Choroid plexus epithelial cell (primary cell): Measurements from ENCODE around the gene G0S2.

Experiments used
- DNase-seq: peaks from one replicate; pipeline ENCODE4 v3.0.0-alpha.2; 2010; ENCODE audit warnings: low read depth
- H3K4me3 ChIP-seq: 2 replicates; pipeline ENCODE4 v1.5.1; 2011; ENCODE audit warnings: low read depth, mild to moderate bottlenecking, control low read depth, low read length, moderate library complexity
- TF ChIP-seq, protein P1 (sequence below): conservative IDR thresholded peaks from 2 replicates; pipeline ENCODE4 v1.5.1; 2011; ENCODE audit warnings: low read depth, mild to moderate bottlenecking, control low read depth, inconsistent platforms, low read length, moderate library complexity

The G0S2 gene

DNA sequence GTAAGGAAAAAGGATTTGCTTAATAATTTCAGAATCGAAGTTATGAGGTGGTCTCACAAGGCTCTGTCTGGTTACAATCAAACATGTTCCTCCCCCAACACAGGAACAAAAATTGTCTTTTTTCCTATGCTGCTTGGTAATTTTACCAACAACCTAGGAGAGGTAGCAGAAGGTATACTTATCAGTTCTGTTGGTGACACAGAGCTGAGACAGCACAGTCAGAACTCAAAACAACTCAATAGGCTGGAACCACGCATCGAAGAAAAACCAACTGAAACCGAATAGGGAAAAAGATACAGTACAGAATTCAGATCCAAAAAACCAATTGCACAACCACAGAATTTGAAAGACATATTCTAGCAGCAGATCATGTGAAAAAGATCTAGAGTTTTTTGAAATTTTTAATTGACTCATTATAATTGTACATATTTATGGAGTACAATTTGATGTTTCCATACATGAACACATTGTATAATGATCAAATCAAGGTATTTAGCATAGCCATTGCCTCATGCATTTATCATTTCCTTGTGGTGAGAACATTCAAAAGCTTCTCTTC is 3.8 kb downstream of the G0S2 start:
- no peak overlapping the region for H3K4me3 ChIP-seq
- TF ChIP-seq, protein P1, sequence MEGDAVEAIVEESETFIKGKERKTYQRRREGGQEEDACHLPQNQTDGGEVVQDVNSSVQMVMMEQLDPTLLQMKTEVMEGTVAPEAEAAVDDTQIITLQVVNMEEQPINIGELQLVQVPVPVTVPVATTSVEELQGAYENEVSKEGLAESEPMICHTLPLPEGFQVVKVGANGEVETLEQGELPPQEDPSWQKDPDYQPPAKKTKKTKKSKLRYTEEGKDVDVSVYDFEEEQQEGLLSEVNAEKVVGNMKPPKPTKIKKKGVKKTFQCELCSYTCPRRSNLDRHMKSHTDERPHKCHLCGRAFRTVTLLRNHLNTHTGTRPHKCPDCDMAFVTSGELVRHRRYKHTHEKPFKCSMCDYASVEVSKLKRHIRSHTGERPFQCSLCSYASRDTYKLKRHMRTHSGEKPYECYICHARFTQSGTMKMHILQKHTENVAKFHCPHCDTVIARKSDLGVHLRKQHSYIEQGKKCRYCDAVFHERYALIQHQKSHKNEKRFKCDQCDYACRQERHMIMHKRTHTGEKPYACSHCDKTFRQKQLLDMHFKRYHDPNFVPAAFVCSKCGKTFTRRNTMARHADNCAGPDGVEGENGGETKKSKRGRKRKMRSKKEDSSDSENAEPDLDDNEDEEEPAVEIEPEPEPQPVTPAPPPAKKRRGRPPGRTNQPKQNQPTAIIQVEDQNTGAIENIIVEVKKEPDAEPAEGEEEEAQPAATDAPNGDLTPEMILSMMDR, result no peak
- DNase-seq, result no peak

DNA sequence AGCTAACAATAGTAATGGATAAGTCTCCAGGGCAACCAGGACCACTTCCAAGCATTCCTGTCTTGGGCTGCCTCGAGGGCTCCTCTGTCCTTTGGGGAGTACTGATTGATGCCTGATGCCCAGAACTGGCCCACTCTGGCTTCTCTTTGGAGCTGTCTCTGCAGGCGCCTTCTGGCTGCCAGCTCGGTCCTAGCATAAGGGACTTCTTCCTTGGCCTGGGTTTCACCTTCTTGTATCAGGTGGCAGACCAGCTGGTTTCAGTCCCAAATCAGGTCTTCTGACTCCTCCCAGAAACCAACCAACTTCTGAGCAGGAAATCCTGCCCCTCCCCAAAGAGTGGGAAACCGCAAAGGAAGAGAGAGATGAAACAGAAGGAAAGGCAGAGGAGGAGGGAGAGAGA is 10.6 kb downstream of the G0S2 start:
- DNase-seq, result no peak
- TF ChIP-seq, protein P1, result no peak
- no peak overlapping the region for H3K4me3 ChIP-seq

DNA sequence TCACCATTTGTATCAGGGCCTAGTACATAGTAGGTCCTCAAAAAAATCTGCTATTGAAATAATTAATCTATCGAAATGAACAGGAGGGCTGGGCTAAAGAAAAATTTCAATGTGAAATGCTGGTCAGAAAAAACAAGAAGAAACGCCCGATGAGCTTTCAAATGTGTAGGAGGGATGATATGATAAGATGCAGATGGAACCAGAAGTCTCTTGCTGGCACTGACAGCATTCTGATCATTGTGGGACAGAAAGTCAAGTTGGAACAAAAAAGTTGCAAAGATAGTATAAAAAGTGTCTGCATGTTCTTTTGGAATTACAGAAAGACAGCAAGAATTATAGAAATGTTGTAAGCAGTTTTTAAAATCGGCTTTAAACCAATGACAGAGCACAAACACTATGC is 11.1 kb downstream of the G0S2 start:
- DNase-seq, result no peak
- TF ChIP-seq, protein P1, result no peak
- no peak overlapping the region for H3K4me3 ChIP-seq

DNA sequence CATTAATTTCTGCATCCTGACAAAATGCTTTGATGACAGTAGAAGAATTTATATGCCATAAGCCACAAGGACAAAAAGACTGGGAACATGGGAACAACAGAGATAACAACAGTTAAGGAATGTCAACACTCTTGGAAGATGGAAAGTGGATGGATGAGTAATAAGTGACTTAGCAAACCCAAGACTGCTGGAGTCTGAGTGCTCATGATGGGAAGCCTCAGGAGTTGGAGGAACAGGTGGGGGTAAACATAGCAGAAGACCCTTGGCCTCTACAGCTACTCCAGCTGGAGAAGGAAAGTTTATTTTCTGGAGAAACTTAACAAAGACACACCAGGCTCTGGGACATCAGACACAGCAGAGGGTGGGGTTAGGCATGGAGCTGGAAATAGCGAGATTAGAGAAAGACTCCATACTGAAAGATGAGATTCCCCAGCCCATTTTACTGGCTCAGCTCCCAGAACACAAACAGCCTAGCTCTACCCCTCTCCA is 13.6 kb downstream of the G0S2 start:
- peak; percentile 41 for DNase-seq
- TF ChIP-seq, protein P1, result no peak
- H3K4me3 ChIP-seq, result no peak overlapping the region

DNA sequence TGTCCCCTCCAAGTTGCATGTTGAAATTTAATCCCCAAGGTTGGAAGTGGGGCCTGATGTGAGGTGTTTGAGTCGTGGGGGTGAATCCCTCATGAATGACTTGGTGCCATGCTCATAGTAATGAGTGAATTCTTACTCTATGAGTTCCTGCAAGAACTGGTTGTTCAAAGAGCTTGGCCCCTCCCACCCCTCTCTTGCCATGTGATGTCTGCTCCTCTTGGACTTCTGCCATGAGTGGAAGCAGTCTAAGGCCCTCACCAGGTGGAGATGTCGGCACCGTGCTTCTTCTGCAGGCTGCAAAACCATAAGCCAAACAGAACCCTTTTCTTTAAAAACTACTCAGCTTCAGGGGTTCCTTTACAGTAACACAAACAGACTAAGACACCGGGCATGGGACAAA is 14.3 kb downstream of the G0S2 start:
- TF ChIP-seq, protein P1, result no peak
- H3K4me3 ChIP-seq, result no peak overlapping the region
- DNase-seq, result peak; percentile 68

DNA sequence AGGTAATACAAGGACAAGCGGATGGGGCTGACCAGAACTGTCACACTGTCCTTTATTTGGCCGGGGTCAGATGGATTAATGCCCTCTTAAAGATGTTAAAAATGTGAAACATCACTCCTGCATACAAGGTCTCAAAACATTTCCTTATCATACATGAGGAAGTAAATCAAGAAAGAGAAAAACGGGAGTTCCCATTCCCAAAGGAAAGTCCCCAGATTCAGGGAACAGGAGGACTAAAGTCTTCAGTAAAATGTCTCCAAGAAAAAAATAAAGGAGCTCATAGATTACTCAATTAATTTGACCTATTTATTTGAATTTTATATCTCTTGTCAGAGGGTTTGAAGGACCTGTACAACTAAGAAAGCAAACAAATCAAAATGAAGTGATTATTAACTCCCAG is 16.0 kb downstream of the G0S2 start:
- TF ChIP-seq, protein P1, result no peak
- no peak overlapping the region for H3K4me3 ChIP-seq
- no peak for DNase-seq

DNA sequence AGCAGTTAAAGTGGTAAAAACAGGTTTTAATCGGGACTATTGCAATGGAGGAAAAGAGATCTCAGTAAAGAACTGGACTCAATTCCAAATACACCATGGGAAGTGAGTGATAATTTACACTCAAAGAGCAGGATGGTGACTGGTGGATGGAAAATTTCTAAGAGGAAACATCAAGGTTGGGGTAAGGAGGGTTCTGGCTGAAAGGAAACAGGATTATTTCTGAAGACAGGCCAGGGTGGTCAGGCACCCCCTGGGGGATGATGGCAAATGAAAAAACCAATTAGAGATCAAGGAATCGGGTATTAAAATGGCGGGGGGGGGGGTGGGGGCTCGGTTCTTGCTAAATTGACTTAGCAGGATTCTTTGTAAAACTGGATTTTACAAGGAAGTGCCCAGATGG is 17.1 kb downstream of the G0S2 start:
- H3K4me3 ChIP-seq, result no peak overlapping the region
- no peak for DNase-seq
- TF ChIP-seq, protein P1, result no peak
